K562 (cell line): Measurements from ENCODE around the gene RHEBL1. TPM values are rescaled to one million over a fixed set of nuclear protein-coding genes. Genes with fewer than 3 reads are reported as not detected.

ENCODE experiments used
- ATAC-seq: fragments of 200-7000 bp; cut with Tn5 transposase; 3 replicates; pipeline ENCODE4 v1.9.1; 2020; ENCODE audit warnings: moderate library complexity
- BruUV-seq: library from RNA; stranded (reverse); fragments of 400-500 nt; replicated peaks from 2 replicates; lab custom pipeline; 2021; lab: Mats Ljungman, UMichigan
- CTCF ChIA-PET: fragments of 300-600 bp; formaldehyde crosslinking; extraction: SDS; loops from one replicate; lab custom pipeline; 2021; ENCODE audit warnings: low intra/inter-chr PET ratio; lab: Yijun Ruan, JAX
- POLR2A ChIA-PET: fragments of 300-600, 350-650 bp; sonication (Branson Sonifier 250); formaldehyde crosslinking; extraction: SDS; loops from one replicate; lab custom pipeline; 2021; ENCODE audit warnings: antibody characterized with exemption, inconsistent platforms; lab: Yijun Ruan, JAX
- DNase-seq, 4 experiments: peaks; one replicate each; pipeline versions ENCODE4 v3.0.0 to v3.0.0-alpha.2; 2011 to 2018; ENCODE audit warnings: low spot score in 3 of 4, mixed read lengths in 3 of 4; ENCODE audit errors: extremely low read depth in 1 of 4
- FAIRE-seq: peaks from 2 replicates; lab custom pipeline; 2011; peaks lifted over from hg19 to GRCh38; lab: Jason Lieb, UNC
- H2AFZ ChIP-seq: 2 replicates; pipeline ENCODE4 v1.6.0; 2011; ENCODE audit warnings: low read depth, low read length, control low read depth, inconsistent platforms
- H3K27ac ChIP-seq: fragments of 200-600 bp; 3 replicates; pipeline ENCODE4 v1.8.0; 2011; ENCODE audit warnings: low read depth, mild to moderate bottlenecking, control low read depth, inconsistent platforms, low read length, moderate library complexity, mixed read lengths; ENCODE audit errors: extremely low read depth
- H3K27me3 ChIP-seq, 2 experiments: fragments of 300-600 bp in 1 of 2; 2 replicates in 1 of 2; 3 replicates in 1 of 2; pipeline versions ENCODE4 v1.6.0 to v1.8.0; 2011; ENCODE audit warnings: inconsistent platforms in 2 of 2, low read length in 2 of 2, mild to moderate bottlenecking in 1 of 2, mixed read lengths in 1 of 2, moderate library complexity in 1 of 2; ENCODE audit not compliant: control insufficient read depth in 2 of 2, insufficient read depth in 2 of 2
- H3K36me3 ChIP-seq: fragments of 300-600 bp; 3 replicates; pipeline ENCODE4 v1.8.0; 2011; ENCODE audit warnings: mild to moderate bottlenecking, low read length, inconsistent platforms; ENCODE audit not compliant: control insufficient read depth, insufficient read depth
- H3K4me1 ChIP-seq, 2 experiments: fragments of 200-600 bp in 1 of 2; replicated peaks in 1 of 2; 2 replicates in 1 of 2; 3 replicates in 1 of 2; pipeline versions ENCODE4 v1.5.1 to v1.8.0; 2011; ENCODE audit warnings: inconsistent platforms in 2 of 2, low read length in 2 of 2, mild to moderate bottlenecking in 1 of 2, mixed read lengths in 1 of 2, moderate library complexity in 1 of 2; ENCODE audit not compliant: control insufficient read depth in 2 of 2, insufficient read depth in 2 of 2
- H3K4me2 ChIP-seq: 2 replicates; pipeline ENCODE4 v1.6.1; 2011; ENCODE audit warnings: low read length, control low read depth, inconsistent platforms, mixed read lengths; ENCODE audit not compliant: insufficient read depth
- H3K4me3 ChIP-seq: fragments of 200-600 bp; sonication (generic), shearing (Covaris generic); 2 replicates; pipeline ENCODE4 v1.5.1; 2016; ENCODE audit warnings: control low read depth, inconsistent platforms
- H3K79me2 ChIP-seq: fragments of 200-600 bp; 3 replicates; pipeline ENCODE4 v1.8.0; 2011; ENCODE audit warnings: low read length, inconsistent platforms; ENCODE audit not compliant: control insufficient read depth, insufficient read depth
- H3K9ac ChIP-seq, 2 experiments: 2 replicates each; pipeline versions ENCODE4 v1.6.0 to v1.6.1; 2011; ENCODE audit warnings: low read depth in 2 of 2, low read length in 2 of 2, control low read depth in 1 of 2, inconsistent platforms in 1 of 2, mild to moderate bottlenecking in 1 of 2, mixed read lengths in 1 of 2; ENCODE audit not compliant: insufficient read depth in 1 of 2
- H3K9me1 ChIP-seq: one replicate; pipeline ENCODE4 v1.6.0; 2011; ENCODE audit warnings: inconsistent platforms, mild to moderate bottlenecking, low read length, moderate library complexity; ENCODE audit not compliant: control insufficient read depth, insufficient read depth
- H3K9me3 ChIP-seq: replicated peaks from 2 replicates; pipeline ENCODE4 v1.5.1; 2011; ENCODE audit warnings: low read depth, low read length, inconsistent platforms; ENCODE audit not compliant: control insufficient read depth, insufficient read depth
- H4K20me1 ChIP-seq: replicated peaks from 2 replicates; pipeline ENCODE4 v1.6.1; 2011; ENCODE audit warnings: low read length, inconsistent platforms, mixed read lengths; ENCODE audit not compliant: control insufficient read depth, insufficient read depth
- PHF20 ChIP-seq: fragments of 450-650 bp; IDR thresholded peaks from 2 replicates; pipeline ENCODE4 v1.6.1; 2018; ENCODE audit not compliant: partially characterized antibody
- POLR2G ChIP-seq: fragments of 200-400 bp; formaldehyde crosslinking; IDR thresholded peaks from 2 replicates; pipeline ENCODE4 v1.6.1; 2017; ENCODE audit warnings: low read depth, mild to moderate bottlenecking, antibody characterized with exemption, low read length, moderate library complexity
- RBFOX2 ChIP-seq: fragments of 200-400 bp; formaldehyde crosslinking; IDR thresholded peaks from 2 replicates; pipeline ENCODE4 v1.6.1; 2017; ENCODE audit warnings: low read depth, mild to moderate bottlenecking, low read length, moderate library complexity
- SRSF9 ChIP-seq: fragments of 200-400 bp; formaldehyde crosslinking; IDR thresholded peaks from 2 replicates; pipeline ENCODE4 v1.6.1; 2017; ENCODE audit warnings: low read depth, low read length, borderline replicate concordance
- SUPT5H ChIP-seq: fragments of 450-650 bp; IDR thresholded peaks from 2 replicates; pipeline ENCODE4 v1.6.1; 2016
- ZNF134 ChIP-seq: fragments of 250-450 bp; sonication (Bioruptor Pico); conservative IDR thresholded peaks from 2 replicates; pipeline ENCODE4 v1.4.0; 2020
- ZNF311 ChIP-seq: fragments of 250-450 bp; sonication (Bioruptor Pico); IDR thresholded peaks from 2 replicates; pipeline ENCODE4 v1.4.0; 2020; ENCODE audit warnings: mild to moderate bottlenecking, moderate library complexity
- ZNF318 ChIP-seq, 2 experiments: fragments of 450-650 bp; IDR thresholded peaks; 2 replicates each; pipeline ENCODE4 v1.6.1; 2016; ENCODE audit warnings: mild to moderate bottlenecking in 2 of 2, borderline replicate concordance in 1 of 2, low read depth in 1 of 2, moderate library complexity in 1 of 2
- ZNF589 ChIP-seq: fragments of 200-800 bp; sonication (Bioruptor generic); IDR thresholded peaks from 2 replicates; pipeline ENCODE4 v1.6.1; 2016; ENCODE audit warnings: low read depth, missing genetic modification characterization, missing compliant biosample characterization
- WGBS: fragments of 100-300 bp; shearing (Covaris generic); methylation state at CpG from one replicate; pipeline ENCODE4 v1.1.6; 2016; ENCODE audit warnings: low coverage, mixed read lengths; ENCODE audit not compliant: insufficient coverage; ENCODE audit errors: missing lambda C conversion rate; 5-methylcytosine and 5-hydroxymethylcytosine counted together
- in situ Hi-C: fragments of 300-500 bp; cut with MboI; formaldehyde crosslinking; loops from 4 replicates; pipeline ENCODE4 v1.15.0; 2018; ENCODE audit warnings: inconsistent platforms, mixed read lengths
- intact Hi-C: fragments of 100-400 bp; cut with micrococcal nuclease; formaldehyde crosslinking; loops from 2 replicates; pipeline ENCODE4 v1.14.2; 2022
- polyA plus RNA-seq, 8 experiments: library from polyadenylated mRNA; depleted of rRNA in 4 of 8; stranded (reverse) in 5 of 8; unstranded in 3 of 8; fragments of >200 nt; fragmentation: Nextera tagmentation in 2 of 8; fragmentation: Illumina TruSeq in 1 of 8; extraction: Ambion mirVana in 2 of 8; extraction: Trizol in 1 of 8; gene quantifications; 2 replicates each; pipeline versions ENCODE4 v1.2.1 to v1.2.3, GENCODE V29; 2011 to 2014; ENCODE audit warnings: inconsistent platforms in 1 of 8, missing spikeins in 1 of 8
- total RNA-seq, 7 experiments: library from RNA; depleted of rRNA in 6 of 7; stranded (reverse); fragments of >200 nt in 6 of 7; fragmentation: Illumina TruSeq in 2 of 7; extraction: Trizol in 2 of 7; gene quantifications; 2 replicates each; pipeline versions ENCODE4 v1.2.1 to v1.2.3, GENCODE V29; 2011 to 2021; ENCODE audit warnings: low replicate concordance in 1 of 7

The RHEBL1 gene
- total and polyA plus RNA-seq, 9 of the 15 experiments (the other 6 are each of a cell fraction or from before 2014, with no cell fraction given): 4.3 to 36.1 (median 8.2) TPM

GRCh38 chr12:49051777-49052438, 17.9 kb downstream of the RHEBL1 start (continued):
- no peak for TF ChIP-seq ZNF311 (CRISPR knock-in tag)
- no peak for TF ChIP-seq SRSF9
- no peak for TF ChIP-seq PHF20
- TF ChIP-seq ZNF589 (CRISPR knock-in tag): no peak
- TF ChIP-seq ZNF134 (CRISPR knock-in tag): no peak
- no peak for TF ChIP-seq SUPT5H

DNA sequence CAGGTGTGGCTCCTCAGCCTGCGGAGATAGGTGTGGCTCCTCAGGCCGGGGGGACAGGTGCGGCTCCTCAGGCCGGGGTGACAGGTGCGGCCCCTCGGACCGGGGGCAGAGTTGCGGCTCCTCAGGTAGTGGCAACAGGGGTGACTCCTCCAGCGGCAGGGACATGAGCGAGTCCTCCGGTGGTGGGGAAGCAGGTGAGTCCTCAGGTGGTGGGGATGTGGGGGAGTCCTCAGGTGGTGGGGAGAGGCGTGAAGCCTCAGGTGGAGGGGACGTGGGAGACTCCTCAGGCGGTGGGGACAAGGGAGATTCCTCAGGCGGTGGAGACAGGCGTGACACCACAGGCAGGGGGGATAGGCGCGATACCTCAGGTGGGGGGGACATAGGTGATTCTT, 18.4 kb downstream of the RHEBL1 start:
- Histone ChIP-seq H3K27ac (no peak overlapping the region), H3K4me3 (no peak overlapping the region), H4K20me1 (peaks cover 23% of the 10 kb centered on the region), H3K79me2 (peaks cover 32% of the 10 kb centered on the region), H3K4me2 (no peak overlapping the region), H3K4me1 (peaks cover 4 to 7% of the 10 kb centered on the region in 2 experiments; a peak in 2 of 5 replicates), H3K9me3 (no peaks in the 10 kb centered on the region), H2AFZ (no peak overlapping the region), H3K9ac (no peak overlapping the region), H3K36me3 (peaks cover 95% of the 10 kb centered on the region), H3K9me1 (peaks cover 4% of the 10 kb centered on the region), H3K27me3 (no peaks in the 10 kb centered on the region)
- DNase-seq (no peak), ATAC-seq (no peak), FAIRE-seq (no peak)
- CTCF ChIA-PET: no interaction called here
- in situ Hi-C loops (no loop called here), intact Hi-C loops (no loop called here)
- BruUV-seq: no TSS peak
- POLR2A ChIA-PET: interaction anchor here (1.4 kb wide), 1 partner anchor 8 kb away, joined by 4 read pairs; no protein-coding TSS in a partner anchor
- WGBS: 94% methylated on average over 11 of the region's 18 CpGs
- TF ChIP-seq RBFOX2: peak; percentile 50; the same call in 1 of the 2 replicates
- no peak for TF ChIP-seq ZNF318 (IDR thresholded peaks at IDR 0.05; ENCODE audit: borderline replicate concordance in 1 of 2, low read depth in 1 of 2)
- 0 out of 2 replicates have a peak, but pooled peaks have one; percentile 31 for TF ChIP-seq POLR2G
